ENCODE results near the gene IFNE.

- TF ChIP-seq, protein P1, sequence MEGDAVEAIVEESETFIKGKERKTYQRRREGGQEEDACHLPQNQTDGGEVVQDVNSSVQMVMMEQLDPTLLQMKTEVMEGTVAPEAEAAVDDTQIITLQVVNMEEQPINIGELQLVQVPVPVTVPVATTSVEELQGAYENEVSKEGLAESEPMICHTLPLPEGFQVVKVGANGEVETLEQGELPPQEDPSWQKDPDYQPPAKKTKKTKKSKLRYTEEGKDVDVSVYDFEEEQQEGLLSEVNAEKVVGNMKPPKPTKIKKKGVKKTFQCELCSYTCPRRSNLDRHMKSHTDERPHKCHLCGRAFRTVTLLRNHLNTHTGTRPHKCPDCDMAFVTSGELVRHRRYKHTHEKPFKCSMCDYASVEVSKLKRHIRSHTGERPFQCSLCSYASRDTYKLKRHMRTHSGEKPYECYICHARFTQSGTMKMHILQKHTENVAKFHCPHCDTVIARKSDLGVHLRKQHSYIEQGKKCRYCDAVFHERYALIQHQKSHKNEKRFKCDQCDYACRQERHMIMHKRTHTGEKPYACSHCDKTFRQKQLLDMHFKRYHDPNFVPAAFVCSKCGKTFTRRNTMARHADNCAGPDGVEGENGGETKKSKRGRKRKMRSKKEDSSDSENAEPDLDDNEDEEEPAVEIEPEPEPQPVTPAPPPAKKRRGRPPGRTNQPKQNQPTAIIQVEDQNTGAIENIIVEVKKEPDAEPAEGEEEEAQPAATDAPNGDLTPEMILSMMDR (conservative IDR thresholded peaks at IDR 0.05; ENCODE audit: low read depth, low read length): no peak
- TF ChIP-seq EZH2phosphoT487 (IDR thresholded peaks at IDR 0.05; ENCODE audit: borderline replicate concordance, low read length): no peak
These were observed 42.2 kb upstream of the IFNE start for GRCh38 chr9:21524099-21524830.

Data from PC-3 (cell line).